ENCODE measurements around the gene ARFGAP3. TPM values are rescaled to one million over a fixed set of nuclear protein-coding genes. Genes with fewer than 3 reads are reported as not detected.

The ARFGAP3 gene
- total RNA-seq, 1 experiment from 2014 or later = 15.0 TPM

GRCh38 chr22:42829302-42829701, 27.8 kb downstream of the ARFGAP3 start:
- H4K5ac ChIP-seq (ENCODE audit: insufficient read length, low read depth, low read length) = no peak overlapping the region
- H3K36me3 Mint-ChIP-seq (ENCODE audit: insufficient read depth in 1 of 3, low read depth in 3 of 3) = peaks cover 0 to 17% (median 2%) of the 10 kb centered on the region in 3 experiments; a peak in 5 of 7 replicates
- no peaks in the 10 kb centered on the region for H3K4me1 ChIP-seq (ENCODE audit: insufficient read depth, low read length)

More at GRCh38 chr22:42829302-42829701, 27.8 kb downstream of the ARFGAP3 start:
- Histone ChIP-seq H2AFZ (ENCODE audit: low read length) (no peak overlapping the region), H3K79me1 (ENCODE audit: insufficient read depth, low read depth, low read length, poor library complexity, severe bottlenecking) (no peaks in the 10 kb centered on the region), H3T11ph (ENCODE audit: low read length) (no peak overlapping the region), H2BK5ac (ENCODE audit: insufficient read length, low read length) (no peak overlapping the region), H2BK12ac (ENCODE audit: insufficient read length, low read depth, low read length) (no peak overlapping the region), H4K20me1 (ENCODE audit: control insufficient read depth, insufficient read depth, insufficient read length) (no peaks in the 10 kb centered on the region), H3K27me3 (ENCODE audit: insufficient read depth, low read length) (no peaks in the 10 kb centered on the region), H2BK20ac (ENCODE audit: low read depth, low read length, poor library complexity, severe bottlenecking) (no peak overlapping the region), H3K27ac (ENCODE audit: insufficient read length, low read depth, low read length) (no peak overlapping the region), H4K8ac (replicated peaks; ENCODE audit: insufficient read length, low read depth, low read length) (no peak overlapping the region), H3K18ac (ENCODE audit: insufficient read length, low read depth, low read length) (no peak overlapping the region), H3K56ac (ENCODE audit: insufficient read length, low read depth, low read length) (no peak overlapping the region), H3K79me2 (ENCODE audit: insufficient read depth, low read length) (no peaks in the 10 kb centered on the region), H2AK5ac (ENCODE audit: insufficient read length, low read length) (no peak overlapping the region), H3K14ac (ENCODE audit: insufficient read depth, low read length) (no peak overlapping the region), H3K23me2 (ENCODE audit: insufficient read length, low read depth, low read length, poor library complexity, severe bottlenecking) (no peaks in the 10 kb centered on the region), H3K9ac (ENCODE audit: extremely low read depth, insufficient read length, low read length) (no peak overlapping the region), H3K9me3 (ENCODE audit: control insufficient read depth, low read depth, low read length) (no peaks in the 10 kb centered on the region), H4K91ac (ENCODE audit: insufficient read length, low read depth, low read length) (no peak overlapping the region), H2BK120ac (ENCODE audit: low read depth, low read length, poor library complexity, severe bottlenecking) (no peak overlapping the region), H3K4ac (ENCODE audit: low read depth, low read length) (no peak overlapping the region), H3K4me2 (ENCODE audit: insufficient read depth, insufficient read length, low read length) (no peak overlapping the region), H3K23ac (ENCODE audit: insufficient read length, low read depth, low read length) (no peak overlapping the region), H2BK15ac (ENCODE audit: low read depth, low read length) (no peak overlapping the region)
- TF ChIP-seq CTCF (conservative IDR thresholded peaks at IDR 0.05) = no peak
- no peak for DNase-seq
- H3K27ac Mint-ChIP-seq = 0 out of 7 replicates have a peak overlapping the region, but pooled peaks of 1 of the 3 experiments have one; percentile 28
- no CpG with 5 or more reads among the region's 3 CpGs for WGBS (ENCODE audit: extremely low coverage, insufficient read length, low lambda C conversion rate)
- H3K27me3 Mint-ChIP-seq (ENCODE audit: low read depth) = no peaks in the 10 kb centered on the region
- no peak overlapping the region for H3K4me3 Mint-ChIP-seq
- no peaks in the 10 kb centered on the region; a peak in 1 of 5 replicates for H3K9me3 Mint-ChIP-seq
- no peaks in the 10 kb centered on the region for H3K4me1 Mint-ChIP-seq

Data from H9 (cell line).